Psoas muscle (tissue), 8 donors: Measurements from ENCODE around the gene DRC1. TPM values are rescaled to one million over a fixed set of nuclear protein-coding genes. Genes with fewer than 3 reads are reported as not detected.

ENCODE experiments used
- ATAC-seq, 4 donors: fragments of 200-7000 bp; cut with Tn5 transposase; one replicate each; pipeline ENCODE4 v1.9.1; 2020; ENCODE audit warnings: moderate library complexity in 3 of 4, mild to moderate bottlenecking in 2 of 4
- DNase-seq, 2 donors: peaks; one replicate each; pipeline ENCODE4 v3.0.0-alpha.2; 2020
- H3K27ac ChIP-seq: fragments of 200-600 bp; one replicate; pipeline ENCODE4 v1.8.0; 2022
- H3K27me3 ChIP-seq, 3 donors: fragments of 200-600 bp in 1 of 3; one replicate each; pipeline versions ENCODE4 v1.6.1 to v1.8.0; 2013 to 2022; ENCODE audit warnings: low read length in 2 of 3, mild to moderate bottlenecking in 2 of 3, moderate library complexity in 1 of 3; ENCODE audit not compliant: insufficient read depth in 3 of 3
- H3K36me3 ChIP-seq, 2 donors: fragments of 200-600 bp in 1 of 2; one replicate each; pipeline versions ENCODE4 v1.6.1 to v1.8.0; 2013 to 2022; ENCODE audit warnings: low read depth in 1 of 2, mild to moderate bottlenecking in 1 of 2, moderate library complexity in 1 of 2; ENCODE audit not compliant: insufficient read depth in 1 of 2
- H3K4me1 ChIP-seq: fragments of 200-600 bp; one replicate; pipeline ENCODE4 v1.8.0; 2022
- H3K4me3 ChIP-seq: fragments of 200-600 bp; one replicate; pipeline ENCODE4 v1.8.0; 2022; ENCODE audit warnings: mild to moderate bottlenecking
- H3K9me3 ChIP-seq: fragments of 200-600 bp; one replicate; pipeline ENCODE4 v1.8.0; 2022
- whole genome bisulfite sequencing, 3 donors: extraction: QIAGEN DNeasy Blood & Tissue Kit; methylation state at CpG; one replicate each; pipeline versions ENCODE4 v1.1.6 to v1.1.7; 2013; 5-methylcytosine and 5-hydroxymethylcytosine counted together
- intact Hi-C, 2 donors: fragments of 100-400 bp; cut with DNase I; formaldehyde crosslinking; loops; one replicate each; pipeline versions ENCODE4 v1.11.0 to v1.14.2; 2022
- polyA plus RNA-seq, 3 donors: library from polyadenylated mRNA; stranded (reverse); fragments of 200-250 nt; gene quantifications; one replicate each; pipeline ENCODE4 v1.2.3, GENCODE V29; 2013
- total RNA-seq, 4 donors: library from RNA; stranded (reverse); fragmentation: NEBNext Ultra II Directional in 2 of 4; extraction: Animal tissue kit (Norgen Biotek cat#: 25700) in 2 of 4; gene quantifications; one replicate each; pipeline versions ENCODE4 v1.2.1 to v1.2.4, GENCODE V29; 2021 to 2023
- TF ChIP-seq, protein P1 (sequence below): fragments of 200-600 bp; IDR thresholded peaks from one replicate; pipeline ENCODE4 v1.8.0; 2022; ENCODE audit warnings: antibody characterized with exemption
- donor health status: healthy with polysubstance abuse.
- donor health status: DM: no; HTN: no; CAD: no; lungs with moderate emphysema.
- donor health status: Bipolar disorder and iron deficiency.
- donor health status: healthy.
- donor health status: DM: yes; HTN: yes; CAD: no.
- donor health status: DM: no; HTN: no; CAD: no.
- donor health status: DM: no; HTN: no; CAD: no.
- donor health status: DM: yes; HTN: yes; CAD: no.

DRC1 gene
- total and polyA plus RNA-seq, 7 donors: 0.04 to 0.15 (median 0.08) TPM; not detected in 3

DNA sequence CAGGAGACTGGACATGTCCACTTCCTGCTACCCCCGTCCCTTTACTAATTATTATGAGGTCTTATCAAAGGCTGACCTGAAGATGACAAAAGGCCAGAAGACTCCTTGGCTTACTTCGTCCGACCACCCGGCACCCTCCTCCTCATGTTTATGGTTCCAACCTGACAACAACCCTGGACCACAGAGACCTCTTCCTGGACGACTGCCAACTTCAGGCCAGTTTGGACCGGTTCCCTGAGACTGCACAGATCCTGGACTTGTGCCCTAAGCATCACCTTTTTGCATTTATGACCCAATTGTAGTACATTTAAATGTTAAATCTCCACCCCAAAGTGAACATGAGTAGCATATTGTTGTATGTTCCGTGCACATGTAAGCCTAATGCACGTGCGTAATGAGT is 5.8 kb downstream of the DRC1 start:
- Histone ChIP-seq H3K36me3 (no peaks in the 10 kb centered on the region), H3K4me1 (no peaks in the 10 kb centered on the region), H3K27me3 (peaks cover 0 to 3% (median 0%) of the 10 kb centered on the region in 3 donors), H3K9me3 (no peaks in the 10 kb centered on the region), H3K27ac (no peak overlapping the region), H3K4me3 (no peak overlapping the region)
- intact Hi-C loops: no loop called here
- ATAC-seq: no peak
- TF ChIP-seq, protein P1, sequence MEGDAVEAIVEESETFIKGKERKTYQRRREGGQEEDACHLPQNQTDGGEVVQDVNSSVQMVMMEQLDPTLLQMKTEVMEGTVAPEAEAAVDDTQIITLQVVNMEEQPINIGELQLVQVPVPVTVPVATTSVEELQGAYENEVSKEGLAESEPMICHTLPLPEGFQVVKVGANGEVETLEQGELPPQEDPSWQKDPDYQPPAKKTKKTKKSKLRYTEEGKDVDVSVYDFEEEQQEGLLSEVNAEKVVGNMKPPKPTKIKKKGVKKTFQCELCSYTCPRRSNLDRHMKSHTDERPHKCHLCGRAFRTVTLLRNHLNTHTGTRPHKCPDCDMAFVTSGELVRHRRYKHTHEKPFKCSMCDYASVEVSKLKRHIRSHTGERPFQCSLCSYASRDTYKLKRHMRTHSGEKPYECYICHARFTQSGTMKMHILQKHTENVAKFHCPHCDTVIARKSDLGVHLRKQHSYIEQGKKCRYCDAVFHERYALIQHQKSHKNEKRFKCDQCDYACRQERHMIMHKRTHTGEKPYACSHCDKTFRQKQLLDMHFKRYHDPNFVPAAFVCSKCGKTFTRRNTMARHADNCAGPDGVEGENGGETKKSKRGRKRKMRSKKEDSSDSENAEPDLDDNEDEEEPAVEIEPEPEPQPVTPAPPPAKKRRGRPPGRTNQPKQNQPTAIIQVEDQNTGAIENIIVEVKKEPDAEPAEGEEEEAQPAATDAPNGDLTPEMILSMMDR: no peak
- DNase-seq: no peak
- 63 to 72% (median 67%) methylated on average over 9 of the region's 9 CpGs for WGBS, 3 donors

DNA sequence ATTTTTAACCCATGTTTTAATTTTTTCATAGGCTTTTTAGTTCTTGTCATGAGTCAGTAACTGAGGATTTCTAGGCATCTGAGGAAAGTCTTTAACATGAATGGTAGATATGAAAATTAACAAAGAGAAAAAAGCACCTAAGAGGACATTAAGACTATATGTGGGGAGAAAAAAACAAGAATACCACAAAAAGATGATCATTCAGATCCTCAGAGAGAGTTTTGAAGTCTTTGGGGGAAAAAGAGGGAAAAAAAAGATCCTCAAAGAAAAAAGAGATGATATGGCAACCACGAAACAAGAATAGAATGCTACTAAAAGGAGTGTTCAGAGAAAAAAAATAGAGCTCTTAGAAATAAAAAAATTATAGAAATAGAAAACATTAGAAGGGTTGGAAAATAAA is 8.1 kb downstream of the DRC1 start:
- intact Hi-C loops: no loop called here
- H3K27me3 ChIP-seq: peaks cover 0 to 3% (median 0%) of the 10 kb centered on the region in 3 donors
- H3K4me3 ChIP-seq: no peak overlapping the region
- DNase-seq (no peak), ATAC-seq (no peak)
- TF ChIP-seq, protein P1: no peak
- no peaks in the 10 kb centered on the region for H3K9me3 ChIP-seq
- H3K27ac ChIP-seq: no peak overlapping the region
- 41 to 90% (median 83%) methylated on average over 1 of the region's 1 CpG for WGBS, 3 donors
- no peaks in the 10 kb centered on the region for H3K4me1 ChIP-seq
- no peaks in the 10 kb centered on the region for H3K36me3 ChIP-seq

DNA sequence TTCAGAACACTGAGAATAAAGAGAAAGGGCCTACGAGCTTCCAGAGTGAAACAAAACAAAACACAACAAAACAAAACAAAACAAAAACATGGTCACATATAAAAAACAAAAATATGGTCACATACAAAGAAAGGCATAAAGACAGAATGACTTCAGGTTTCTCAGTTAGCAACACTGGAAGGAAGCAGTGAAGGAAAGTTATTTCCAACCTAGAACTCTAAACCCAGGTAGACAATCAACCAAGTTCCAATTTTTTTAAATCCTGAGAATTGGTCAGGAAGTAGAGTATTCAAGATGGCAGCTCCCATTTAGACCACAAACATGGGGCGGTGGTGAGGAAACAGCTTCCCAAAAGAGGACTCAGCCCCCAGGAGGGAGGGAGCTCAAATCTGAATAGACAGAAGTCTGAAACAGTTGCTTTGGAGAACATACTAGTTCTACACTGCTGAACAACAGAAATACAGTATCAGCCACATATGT is 9.1 kb downstream of the DRC1 start:
- intact Hi-C loops: no loop called here
- DNase-seq (no peak), ATAC-seq (no peak)
- no peak overlapping the region for H3K4me3 ChIP-seq
- no peaks in the 10 kb centered on the region for H3K4me1 ChIP-seq
- H3K36me3 ChIP-seq: no peaks in the 10 kb centered on the region
- H3K27me3 ChIP-seq: peaks cover 0 to 3% (median 0%) of the 10 kb centered on the region in 3 donors
- H3K9me3 ChIP-seq: no peaks in the 10 kb centered on the region
- TF ChIP-seq, protein P1: no peak
- H3K27ac ChIP-seq: no peak overlapping the region
- 88 to 94% (median 91%) methylated on average over 2 of the region's 2 CpGs for WGBS, 3 donors

DNA sequence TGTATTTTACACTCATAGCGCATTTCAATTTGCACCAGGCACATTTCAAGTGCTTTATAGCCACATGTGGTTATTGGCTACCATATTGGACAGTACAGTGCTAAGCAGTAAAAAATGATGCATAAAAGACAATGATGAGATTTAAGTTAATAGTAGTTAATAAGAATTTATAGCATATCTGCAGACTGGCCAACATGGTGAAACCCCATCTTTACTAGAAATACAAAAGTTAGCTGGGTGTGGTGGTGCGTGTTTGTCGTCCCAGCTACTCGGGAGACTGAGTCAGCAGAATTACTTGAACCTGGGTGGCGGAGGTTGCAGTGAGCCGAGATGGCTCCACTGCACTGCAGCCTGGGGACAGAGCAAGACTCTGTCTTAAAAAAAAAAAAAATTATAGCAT is 9.7 kb downstream of the DRC1 start:
- Histone ChIP-seq H3K9me3 (no peaks in the 10 kb centered on the region), H3K36me3 (no peaks in the 10 kb centered on the region), H3K27me3 (peaks cover 0 to 3% (median 0%) of the 10 kb centered on the region in 3 donors), H3K4me1 (no peaks in the 10 kb centered on the region), H3K27ac (no peak overlapping the region), H3K4me3 (no peak overlapping the region)
- DNase-seq (no peak), ATAC-seq (no peak)
- TF ChIP-seq, protein P1: no peak
- intact Hi-C loops: no loop called here
- 92 to 98% (median 93%) methylated on average over 6 of the region's 6 CpGs for WGBS, 3 donors

DNA sequence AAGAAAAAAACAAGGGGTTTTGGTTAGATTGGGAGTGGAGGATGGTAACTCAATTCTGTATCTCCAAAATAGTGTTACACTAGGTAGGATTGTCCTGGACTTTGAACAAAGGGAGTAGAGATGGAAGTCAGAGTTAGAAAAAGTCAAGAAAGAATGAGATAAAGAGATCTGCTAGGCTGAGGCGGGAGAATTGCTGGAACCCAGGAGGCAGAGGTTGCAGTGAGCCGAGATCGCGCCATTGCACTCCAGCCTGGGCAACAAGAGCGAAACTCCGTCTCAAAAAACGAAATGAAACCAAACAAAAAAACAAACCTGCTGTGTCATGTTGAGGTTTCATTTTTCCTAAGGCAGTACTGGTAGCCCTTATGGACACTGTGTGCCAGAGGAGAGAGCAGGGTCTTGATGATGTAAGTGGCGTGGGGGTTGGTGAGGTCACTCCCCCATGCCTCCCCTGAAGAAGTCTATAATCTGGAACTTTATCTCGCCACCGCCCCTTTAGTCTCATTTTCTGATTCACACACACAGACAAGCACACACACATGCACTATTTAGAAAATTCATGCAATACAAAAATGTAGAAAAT is 10.5 kb downstream of the DRC1 start:
- no peaks in the 10 kb centered on the region for H3K36me3 ChIP-seq
- intact Hi-C loops: no loop called here
- peaks cover 0 to 3% (median 0%) of the 10 kb centered on the region in 3 donors for H3K27me3 ChIP-seq
- TF ChIP-seq, protein P1: no peak
- H3K27ac ChIP-seq: no peak overlapping the region
- no peaks in the 10 kb centered on the region for H3K4me1 ChIP-seq
- DNase-seq (no peak), ATAC-seq (no peak)
- no peaks in the 10 kb centered on the region for H3K9me3 ChIP-seq
- WGBS, 3 donors: 77 to 85% (median 81%) methylated on average over 10 of the region's 10 CpGs
- H3K4me3 ChIP-seq: no peak overlapping the region
